HepG2 (cell line): ENCODE results near the gene PLEKHA6. TPM values are rescaled to one million over a fixed set of nuclear protein-coding genes. Genes with fewer than 3 reads are reported as not detected.

Source experiments
- ATAC-seq: fragments of 200-7000 bp; cut with Tn5 transposase; 3 replicates; pipeline ENCODE4 v1.9.1; 2020; ENCODE audit warnings: mild to moderate bottlenecking, moderate library complexity
- BruUV-seq: library from RNA; stranded (reverse); fragments of 400-500 nt; replicated peaks from 2 replicates; lab custom pipeline; 2021; lab: Mats Ljungman, UMichigan
- CTCF ChIA-PET: fragments of 300-600 bp; formaldehyde crosslinking; extraction: SDS; loops from one replicate; lab custom pipeline; 2021; ENCODE audit warnings: low total read pairs, inconsistent platforms, low intra/inter-chr PET ratio; lab: Yijun Ruan, JAX
- POLR2A ChIA-PET: fragments of 350-600 bp; sonication (Branson Sonifier 250); formaldehyde crosslinking; loops from one replicate; lab custom pipeline; 2020; ENCODE audit warnings: antibody characterized with exemption, inconsistent platforms; lab: Yijun Ruan, JAX
- DNase-seq: peaks from one replicate; pipeline ENCODE4 v3.0.0-alpha.2; 2015; ENCODE audit warnings: low spot score
- FAIRE-seq: peaks from 3 replicates; lab custom pipeline; 2011; peaks lifted over from hg19 to GRCh38; lab: Jason Lieb, UNC
- H2AFZ ChIP-seq: one replicate; pipeline ENCODE4 v1.6.1; 2011; ENCODE audit warnings: low read length, inconsistent platforms
- H3K27ac ChIP-seq: fragments of 300-600 bp; 3 replicates; pipeline ENCODE4 v1.8.0; 2011; ENCODE audit warnings: mixed run types, mild to moderate bottlenecking, mixed read lengths, low read length, inconsistent platforms; ENCODE audit not compliant: insufficient read depth; ENCODE audit errors: extremely low read length
- H3K27me3 ChIP-seq, 2 experiments: fragments of 200-600 bp in 1 of 2; 2 replicates in 1 of 2; 3 replicates in 1 of 2; pipeline versions ENCODE4 v1.6.0 to v1.8.0; 2011; ENCODE audit warnings: low read length in 2 of 2, mild to moderate bottlenecking in 2 of 2, moderate library complexity in 2 of 2, inconsistent platforms in 1 of 2; ENCODE audit not compliant: insufficient read depth in 2 of 2, control insufficient read depth in 1 of 2
- H3K36me3 ChIP-seq, 2 experiments: fragments of 200-600 bp in 1 of 2; replicated peaks in 1 of 2; 2 replicates in 1 of 2; 3 replicates in 1 of 2; pipeline versions ENCODE4 v1.5.1 to v1.8.0; 2011; ENCODE audit warnings: low read length in 2 of 2, inconsistent platforms in 1 of 2; ENCODE audit not compliant: insufficient read depth in 2 of 2, control insufficient read depth in 1 of 2
- H3K4me1 ChIP-seq: 2 replicates; pipeline ENCODE4 v1.5.1; 2012; ENCODE audit warnings: low read length, inconsistent platforms; ENCODE audit not compliant: insufficient read depth
- H3K4me2 ChIP-seq: 2 replicates; pipeline ENCODE4 v1.6.0; 2011; ENCODE audit warnings: low read depth, low read length, inconsistent platforms
- H3K4me3 ChIP-seq, 3 experiments: fragments of 200-600 bp in 1 of 3; sonication (generic), shearing (Covaris generic) in 1 of 3; replicated peaks in 1 of 3; 2 replicates each; pipeline ENCODE4 v1.5.1; 2011 to 2016; ENCODE audit warnings: low read length in 3 of 3, inconsistent platforms in 2 of 3, low read depth in 2 of 3, mild to moderate bottlenecking in 2 of 3, control low read depth in 1 of 3, mixed read lengths in 1 of 3; ENCODE audit not compliant: insufficient read depth in 1 of 3
- H3K79me2 ChIP-seq: one replicate; pipeline ENCODE4 v1.6.1; 2011; ENCODE audit warnings: low read length, inconsistent platforms; ENCODE audit not compliant: insufficient read depth
- H3K9ac ChIP-seq: 2 replicates; pipeline ENCODE4 v1.6.0; 2011; ENCODE audit warnings: mild to moderate bottlenecking, low read depth, low read length, inconsistent platforms; ENCODE audit not compliant: insufficient read depth
- H3K9me3 ChIP-seq: 2 replicates; pipeline ENCODE4 v1.5.1; 2012; ENCODE audit warnings: mild to moderate bottlenecking, low read length
- H4K20me1 ChIP-seq: 2 replicates; pipeline ENCODE4 v1.6.0; 2011; ENCODE audit warnings: inconsistent platforms, mild to moderate bottlenecking, low read length, moderate library complexity; ENCODE audit not compliant: insufficient read depth
- CAMTA2 ChIP-seq: sonication (generic); formaldehyde crosslinking; IDR thresholded peaks from 2 replicates; pipeline ENCODE4 v1.4.0; 2020; ENCODE audit warnings: mild to moderate bottlenecking, missing genetic modification reagents, borderline replicate concordance
- ETV6 ChIP-seq: sonication (generic); formaldehyde crosslinking; conservative IDR thresholded peaks from 2 replicates; pipeline ENCODE4 v1.4.0; 2020; ENCODE audit warnings: missing genetic modification reagents
- KLF13 ChIP-seq: sonication (generic); formaldehyde crosslinking; IDR thresholded peaks from 2 replicates; pipeline ENCODE4 v1.4.0; 2020; ENCODE audit warnings: mild to moderate bottlenecking, missing genetic modification reagents
- TOPORS ChIP-seq: sonication (generic); formaldehyde crosslinking; IDR thresholded peaks from 2 replicates; pipeline ENCODE4 v1.8.0; 2023; ENCODE audit warnings: mild to moderate bottlenecking, missing genetic modification reagents
- ZNF749 ChIP-seq: sonication (generic); formaldehyde crosslinking; IDR thresholded peaks from 2 replicates; pipeline ENCODE4 v1.8.0; 2022; ENCODE audit warnings: mild to moderate bottlenecking, missing genetic modification reagents, moderate library complexity, borderline replicate concordance
- WGBS: methylation state at CpG from one replicate; pipeline ENCODE4 v1.1.6; 2017; ENCODE audit warnings: low lambda C conversion rate; 5-methylcytosine and 5-hydroxymethylcytosine counted together
- in situ Hi-C: cut with HindIII; loops from 2 replicates; pipeline ENCODE4 v1.10.0; 2017; ENCODE audit warnings: low pct_unique_long_range_greater_than_20kb; ENCODE audit not compliant: extremely low pct_ligation_motif_present
- intact Hi-C: fragments of 100-400 bp; cut with micrococcal nuclease; formaldehyde crosslinking; loops from one replicate; pipeline ENCODE4 v1.10.0; 2022; ENCODE audit not compliant: unreplicated experiment
- polyA plus RNA-seq, 8 experiments: library from polyadenylated mRNA; depleted of rRNA in 3 of 8; stranded (reverse) in 7 of 8; unstranded in 1 of 8; fragments of >200 nt; fragmentation: Illumina TruSeq in 4 of 8; extraction: Trizol in 4 of 8; gene quantifications; 2 replicates each; pipeline versions ENCODE4 v1.2.1 to v1.2.3, GENCODE V29; 2011 to 2016; ENCODE audit warnings: low read depth in 4 of 8, missing spikeins in 1 of 8, mixed read lengths in 1 of 8; ENCODE audit not compliant: insufficient read depth in 1 of 8
- total RNA-seq, 5 experiments: library from RNA; depleted of rRNA; stranded (reverse); fragments of >200 nt; fragmentation: Illumina TruSeq; extraction: Trizol; gene quantifications; 2 replicates each; pipeline ENCODE4 v1.2.3, GENCODE V29; 2016; ENCODE audit warnings: low read depth in 1 of 5
- TF ChIP-seq, protein P1 (sequence below): sonication (generic); formaldehyde crosslinking; IDR thresholded peaks from 2 replicates; pipeline ENCODE4 v1.5.0; 2020; ENCODE audit warnings: missing genetic modification reagents
- TF ChIP-seq, protein P2 (sequence below): sonication (generic); formaldehyde crosslinking; IDR thresholded peaks from 2 replicates; pipeline ENCODE4 v1.4.0; 2020; ENCODE audit warnings: missing genetic modification reagents
- TF ChIP-seq, protein P3 (sequence below): sonication (generic); formaldehyde crosslinking; IDR thresholded peaks from 2 replicates; pipeline ENCODE4 v1.4.0; 2020; ENCODE audit warnings: mild to moderate bottlenecking, missing genetic modification reagents

Gene PLEKHA6
- total and polyA plus RNA-seq, 2 of the 13 experiments (the other 11 are each of a cell fraction or from before 2014, with no cell fraction given), result 5.3 to 11.4 TPM

- TF ChIP-seq, protein P1, sequence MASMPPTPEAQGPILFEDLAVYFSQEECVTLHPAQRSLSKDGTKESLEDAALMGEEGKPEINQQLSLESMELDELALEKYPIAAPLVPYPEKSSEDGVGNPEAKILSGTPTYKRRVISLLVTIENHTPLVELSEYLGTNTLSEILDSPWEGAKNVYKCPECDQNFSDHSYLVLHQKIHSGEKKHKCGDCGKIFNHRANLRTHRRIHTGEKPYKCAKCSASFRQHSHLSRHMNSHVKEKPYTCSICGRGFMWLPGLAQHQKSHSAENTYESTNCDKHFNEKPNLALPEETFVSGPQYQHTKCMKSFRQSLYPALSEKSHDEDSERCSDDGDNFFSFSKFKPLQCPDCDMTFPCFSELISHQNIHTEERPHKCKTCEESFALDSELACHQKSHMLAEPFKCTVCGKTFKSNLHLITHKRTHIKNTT (CRISPR knock-in tag), result no peak
- TF ChIP-seq, all 625 proteins: peak for 0
Measured at GRCh38 chr1:204320382-204320804, 39.3 kb downstream of the PLEKHA6 start (continued).

DNA sequence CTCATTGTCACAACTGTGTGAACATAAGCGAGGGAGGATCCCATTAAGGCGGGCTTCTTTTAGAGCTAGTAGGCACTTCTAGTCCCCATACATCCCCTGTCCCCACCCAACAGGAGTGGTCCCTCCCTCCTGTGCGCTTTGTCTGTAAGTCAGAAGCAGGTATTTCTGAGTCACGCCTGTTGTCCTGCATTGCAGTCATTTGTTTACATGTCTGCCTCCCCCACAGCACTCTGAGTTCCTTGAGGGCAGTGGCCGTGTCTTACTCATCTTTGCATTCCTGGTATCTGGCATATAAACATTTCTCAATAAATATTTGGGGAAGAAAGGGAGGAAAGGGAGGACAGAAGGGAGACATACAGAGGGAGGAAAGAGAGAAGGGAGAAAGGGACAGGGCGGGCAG, 40.3 kb downstream of the PLEKHA6 start:
- 94% methylated on average over 6 of the region's 6 CpGs for WGBS
- H4K20me1 ChIP-seq, result no peaks in the 10 kb centered on the region
- no peak overlapping the region for H3K4me3 ChIP-seq
- H3K27me3 ChIP-seq, result no peaks in the 10 kb centered on the region
- in situ Hi-C loops (no loop called here), intact Hi-C loops (no loop called here)
- H3K27ac ChIP-seq, result no peak overlapping the region
- POLR2A ChIA-PET, result no interaction called here
- no peak overlapping the region for H3K4me2 ChIP-seq
- ATAC-seq (no peak), FAIRE-seq (no peak), DNase-seq (no peak)
- H3K9me3 ChIP-seq, result no peaks in the 10 kb centered on the region
- no peak overlapping the region for H2AFZ ChIP-seq
- H3K79me2 ChIP-seq, result no peaks in the 10 kb centered on the region
- H3K9ac ChIP-seq, result no peak overlapping the region
- CTCF ChIA-PET, result no interaction called here
- H3K36me3 ChIP-seq, result no peaks in the 10 kb centered on the region; a peak in 1 of 5 replicates
- TF ChIP-seq KLF13 (no peak), CAMTA2 (no peak), TOPORS (CRISPR knock-in tag) (no peak), ZNF749 (CRISPR knock-in tag) (no peak), ETV6 (CRISPR knock-in tag) (no peak)
- TF ChIP-seq, protein P2, sequence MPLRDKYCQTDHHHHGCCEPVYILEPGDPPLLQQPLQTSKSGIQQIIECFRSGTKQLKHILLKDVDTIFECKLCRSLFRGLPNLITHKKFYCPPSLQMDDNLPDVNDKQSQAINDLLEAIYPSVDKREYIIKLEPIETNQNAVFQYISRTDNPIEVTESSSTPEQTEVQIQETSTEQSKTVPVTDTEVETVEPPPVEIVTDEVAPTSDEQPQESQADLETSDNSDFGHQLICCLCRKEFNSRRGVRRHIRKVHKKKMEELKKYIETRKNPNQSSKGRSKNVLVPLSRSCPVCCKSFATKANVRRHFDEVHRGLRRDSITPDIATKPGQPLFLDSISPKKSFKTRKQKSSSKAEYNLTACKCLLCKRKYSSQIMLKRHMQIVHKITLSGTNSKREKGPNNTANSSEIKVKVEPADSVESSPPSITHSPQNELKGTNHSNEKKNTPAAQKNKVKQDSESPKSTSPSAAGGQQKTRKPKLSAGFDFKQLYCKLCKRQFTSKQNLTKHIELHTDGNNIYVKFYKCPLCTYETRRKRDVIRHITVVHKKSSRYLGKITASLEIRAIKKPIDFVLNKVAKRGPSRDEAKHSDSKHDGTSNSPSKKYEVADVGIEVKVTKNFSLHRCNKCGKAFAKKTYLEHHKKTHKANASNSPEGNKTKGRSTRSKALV (CRISPR knock-in tag), result no peak
- TF ChIP-seq, protein P3, sequence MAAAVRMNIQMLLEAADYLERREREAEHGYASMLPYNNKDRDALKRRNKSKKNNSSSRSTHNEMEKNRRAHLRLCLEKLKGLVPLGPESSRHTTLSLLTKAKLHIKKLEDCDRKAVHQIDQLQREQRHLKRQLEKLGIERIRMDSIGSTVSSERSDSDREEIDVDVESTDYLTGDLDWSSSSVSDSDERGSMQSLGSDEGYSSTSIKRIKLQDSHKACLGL (CRISPR knock-in tag), result no peak
- TF ChIP-seq, protein P1 (CRISPR knock-in tag), result no peak
- BruUV-seq, result no TSS peak
- peaks cover 6% of the 10 kb centered on the region for H3K4me1 ChIP-seq
